ENCODE data around the gene NCOA1.
"Not testable (repeated sequence)": the region's sequence is repeated elsewhere in the genome, so short reads cannot be mapped to it uniquely, and the experiment has no call there.

The NCOA1 gene

DNA sequence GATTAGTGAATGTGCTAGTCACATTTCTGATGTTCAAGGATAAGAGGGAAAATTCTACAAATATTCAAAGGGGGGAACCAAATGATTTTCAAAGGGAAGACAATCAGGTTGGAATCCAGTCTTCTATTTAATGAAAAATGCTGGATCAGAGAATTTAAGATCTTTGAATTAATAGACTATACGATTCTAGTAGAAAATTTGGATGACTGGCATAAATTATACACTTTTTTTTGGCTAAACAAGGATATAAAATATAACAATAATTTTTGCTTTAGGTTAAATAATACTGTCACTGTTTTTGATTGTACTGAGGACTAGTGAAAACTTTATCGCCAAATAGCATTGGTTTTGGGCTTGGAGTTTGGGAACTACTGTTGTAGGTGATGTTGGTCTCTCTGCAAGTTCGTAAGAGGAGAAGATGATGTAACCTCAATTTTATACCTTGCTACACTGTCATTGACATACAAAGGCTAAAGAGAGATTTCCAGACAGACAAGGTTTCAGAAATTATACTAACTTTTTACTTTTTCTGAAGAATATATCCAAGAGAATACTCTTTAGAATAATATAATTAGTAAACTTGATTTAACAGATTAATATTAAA is 51.3 kb downstream of the NCOA1 start:
- no peak for DNase-seq

DNA sequence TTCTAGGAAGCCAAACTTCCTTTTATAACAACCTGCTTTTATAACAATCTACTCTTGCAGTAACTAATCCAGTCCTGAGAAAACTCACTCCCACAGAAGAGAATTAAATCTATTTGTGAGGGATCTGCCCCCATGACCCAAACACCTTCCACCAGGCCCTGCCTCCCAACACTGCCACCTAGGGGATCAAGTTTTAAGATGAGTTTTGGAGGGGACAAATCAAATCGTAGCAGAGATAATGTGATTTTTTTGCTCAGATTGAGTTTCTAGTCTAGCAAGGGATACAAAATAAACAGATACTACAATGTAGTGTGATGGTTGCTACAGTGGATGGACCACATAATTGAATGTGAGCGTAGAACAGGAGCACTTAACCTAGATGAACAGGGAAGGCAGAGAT is 52.2 kb downstream of the NCOA1 start:
- DNase-seq, result no peak

GRCh38 chr2:24544456-24545115 is 53.5 kb downstream of the NCOA1 start:
- no peak for DNase-seq

GRCh38 chr2:24546669-24547068 is 55.6 kb downstream of the NCOA1 start:
- DNase-seq, result no peak

GRCh38 chr2:24548058-24548457 is 57.0 kb downstream of the NCOA1 start:
- no peak for DNase-seq

DNA sequence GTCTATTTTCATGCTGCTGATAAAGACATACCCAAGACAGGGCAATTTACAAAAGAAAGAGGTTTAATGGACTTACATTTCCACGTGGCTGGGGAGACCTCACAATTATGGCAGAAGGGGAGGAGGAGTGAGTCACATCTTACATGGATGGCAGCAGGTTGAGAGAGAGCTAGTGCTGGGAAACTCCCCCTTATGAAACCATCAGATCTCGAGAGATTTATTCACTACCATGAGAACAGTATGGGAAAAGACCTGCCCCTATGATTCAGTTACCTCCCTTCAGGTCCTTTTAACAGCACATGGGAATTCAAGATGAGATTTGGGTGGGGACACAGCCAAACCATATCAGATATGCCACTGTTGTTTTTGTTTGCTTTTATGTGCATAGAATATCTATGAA is 59.2 kb downstream of the NCOA1 start:
- not testable (repeated sequence) for DNase-seq

GRCh38 chr2:24551016-24551415 is 60.0 kb downstream of the NCOA1 start:
- no peak for DNase-seq

DNA sequence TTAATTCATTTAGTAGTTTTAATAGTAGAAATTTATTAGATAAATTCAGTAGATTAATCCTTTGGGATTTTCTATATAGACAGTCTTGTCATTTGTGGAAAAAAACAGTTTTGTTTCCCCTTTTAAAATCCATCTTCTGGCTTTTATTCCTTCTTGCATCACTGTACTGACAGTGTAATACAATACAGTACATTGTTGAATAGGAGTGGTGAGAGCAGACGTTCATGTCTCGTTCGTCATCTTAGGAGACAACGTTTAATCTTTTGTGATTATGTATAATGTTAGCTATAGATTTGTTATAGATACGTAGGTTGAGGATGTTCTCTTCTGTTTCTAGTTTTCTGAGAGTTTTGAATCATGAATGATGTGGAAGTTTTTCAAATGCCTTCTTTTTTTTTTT is 61.8 kb downstream of the NCOA1 start:
- no peak for DNase-seq

GRCh38 chr2:24558781-24559472 is 67.9 kb downstream of the NCOA1 start:
- no peak for DNase-seq

DNA sequence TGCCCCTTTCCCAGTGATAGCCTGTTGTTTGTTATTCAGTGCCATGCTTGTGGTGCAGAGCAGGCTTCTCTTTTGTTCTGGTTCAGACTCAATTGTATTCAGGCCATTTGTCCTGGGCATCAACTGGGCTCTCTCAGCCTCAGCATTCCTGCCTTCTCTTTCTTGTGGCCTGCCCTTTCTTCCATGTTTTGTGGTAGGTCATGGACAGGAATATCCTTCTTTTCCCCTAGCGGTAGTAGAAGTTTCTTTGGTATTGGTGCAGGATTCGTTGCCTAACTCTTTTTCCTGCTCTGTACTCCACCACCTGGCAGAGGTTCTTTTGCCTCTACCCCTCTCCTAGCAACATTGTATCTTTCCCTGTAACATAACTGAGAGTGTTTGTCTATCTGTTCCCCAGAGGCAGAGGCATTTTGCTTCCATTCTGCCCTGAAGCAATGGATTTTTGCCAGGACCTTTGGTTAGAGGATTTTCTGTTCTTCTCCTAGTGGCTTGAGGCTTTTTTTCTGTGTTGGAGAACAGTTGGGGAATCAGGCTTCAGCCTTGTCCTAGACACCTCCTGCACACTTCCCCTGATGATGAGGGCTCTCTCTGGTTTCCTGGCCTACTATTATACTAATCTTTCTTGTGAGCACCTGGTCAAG is 68.5 kb downstream of the NCOA1 start:
- no peak for DNase-seq

- no peak for DNase-seq
These were observed 74.5 kb downstream of the NCOA1 start for GRCh38 chr2:24565537-24565936.

DNA sequence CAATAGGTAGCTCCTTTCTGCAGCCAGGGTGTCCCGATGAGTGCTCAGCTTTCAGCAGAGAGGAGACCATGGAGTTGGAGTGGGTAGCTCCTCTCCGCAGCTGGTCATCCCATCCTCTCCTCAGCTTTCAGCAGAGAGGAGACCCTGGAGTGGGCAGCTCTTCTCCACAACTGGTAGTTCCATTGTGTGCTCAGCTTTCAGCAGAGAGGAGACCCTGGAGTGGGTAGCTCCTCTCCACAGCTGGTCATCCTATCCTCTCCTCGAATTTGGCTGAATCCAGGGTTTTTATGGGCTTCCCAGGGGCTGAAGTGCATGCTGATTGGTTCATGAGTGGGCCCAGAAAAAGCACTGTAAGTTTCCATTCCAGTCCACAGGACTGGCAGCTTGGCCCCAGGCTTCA is 75.2 kb downstream of the NCOA1 start:
- no peak for DNase-seq

DNA sequence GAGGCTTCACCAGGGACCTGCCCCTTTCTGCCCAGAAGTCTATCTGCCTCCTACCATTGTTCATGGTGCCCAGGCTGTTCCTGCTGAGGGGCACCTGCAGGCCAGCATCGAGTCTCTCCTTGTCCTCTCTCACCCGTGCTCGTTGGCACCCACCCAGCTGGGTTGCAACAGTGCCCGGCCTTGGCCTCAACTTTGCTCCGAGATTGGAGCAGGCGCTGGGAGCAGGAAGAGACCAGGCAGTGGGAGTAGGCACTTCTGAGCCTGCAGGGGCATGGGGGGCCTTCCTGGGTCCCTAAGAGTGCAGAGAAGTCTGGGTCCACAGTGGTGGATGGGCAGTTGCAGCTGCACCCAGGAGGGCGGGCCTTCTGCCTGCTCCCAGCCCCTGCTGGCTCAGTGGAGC is 75.6 kb downstream of the NCOA1 start:
- no peak for DNase-seq

GRCh38 chr2:24568551-24568950 is 77.5 kb downstream of the NCOA1 start:
- no peak for DNase-seq

DNA sequence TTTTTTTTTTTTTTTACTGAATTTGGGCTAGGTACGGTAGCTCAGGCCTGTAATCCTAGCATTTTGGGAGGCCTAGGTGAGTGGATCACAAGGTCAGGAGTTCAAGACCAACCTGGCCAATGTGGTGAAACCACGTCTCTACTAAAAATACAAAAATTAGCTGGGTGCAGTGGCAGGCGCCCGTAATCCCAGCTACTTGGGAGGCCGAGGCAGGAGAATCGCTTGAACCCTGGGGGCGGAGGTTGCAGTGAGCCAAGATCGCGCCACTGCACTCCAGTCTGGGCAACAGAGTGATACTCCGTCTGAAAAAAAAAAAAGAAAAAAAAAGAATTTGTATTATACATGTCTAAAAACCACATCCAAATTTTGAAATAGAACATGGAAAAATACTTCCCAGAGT is 78.5 kb downstream of the NCOA1 start:
- not testable (repeated sequence) for DNase-seq

- DNase-seq, result no peak
These were observed 79.2 kb downstream of the NCOA1 start for GRCh38 chr2:24570225-24570624.

- no peak for DNase-seq
These were observed 80.9 kb downstream of the NCOA1 start for GRCh38 chr2:24571828-24572442.

DNA sequence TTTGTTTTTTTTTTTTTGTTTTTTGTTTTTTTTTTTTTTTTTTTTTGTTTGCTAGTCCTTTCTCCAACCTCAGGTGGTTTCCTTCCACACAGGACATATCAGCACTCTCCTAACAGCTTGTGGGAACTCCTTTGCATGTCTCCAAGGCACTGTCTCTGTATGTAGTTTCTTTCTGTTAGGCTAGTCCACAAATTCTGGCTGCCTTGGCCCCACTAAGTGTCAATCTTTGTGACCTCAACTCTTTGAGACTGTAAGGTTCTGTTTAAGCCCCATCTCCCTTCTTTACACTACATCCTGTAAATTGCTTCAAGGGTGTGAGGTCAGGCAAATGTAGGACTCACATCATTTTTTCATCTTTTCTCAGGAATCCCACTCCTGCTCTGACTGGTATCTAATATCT is 85.1 kb downstream of the NCOA1 start:
- DNase-seq, result no peak

DNA sequence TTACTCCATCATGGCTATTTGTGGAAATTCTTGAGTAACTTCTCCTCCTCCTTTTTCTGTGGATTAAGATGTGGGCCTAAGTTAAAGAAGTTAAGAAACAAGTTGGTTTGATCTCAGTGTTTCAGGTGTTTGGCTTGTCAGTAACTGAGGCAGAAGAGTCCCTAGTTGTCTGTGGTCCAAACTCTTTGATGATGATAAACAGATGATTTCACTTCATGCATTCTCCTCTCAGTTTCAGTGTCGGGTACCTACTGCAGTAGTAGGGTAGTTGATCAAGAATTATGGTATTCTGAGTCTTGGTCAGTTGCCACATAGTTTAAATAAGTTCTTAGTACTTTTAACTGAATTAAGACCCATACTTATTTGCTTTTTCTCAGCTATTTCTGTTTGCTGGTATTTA is 85.6 kb downstream of the NCOA1 start:
- DNase-seq, result no peak

DNA sequence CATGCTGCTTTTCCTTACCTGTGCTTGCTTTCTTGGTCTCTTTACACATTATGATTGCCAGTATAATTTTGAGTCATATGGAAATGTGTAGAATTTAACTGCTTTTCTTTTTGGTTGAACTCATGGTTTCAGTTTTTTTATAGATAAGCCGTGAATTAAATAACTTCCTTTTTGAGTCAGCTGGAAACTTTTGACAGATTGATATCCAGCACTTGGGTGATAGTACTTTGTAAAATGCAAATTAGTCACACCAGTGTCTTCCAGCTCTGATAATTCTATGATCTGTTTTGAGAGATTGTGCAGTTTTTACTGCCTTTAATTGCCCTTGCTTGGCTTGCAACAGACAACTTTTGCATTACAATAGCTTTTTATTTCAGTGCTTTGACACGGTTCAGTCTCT is 86.4 kb downstream of the NCOA1 start:
- no peak for DNase-seq

DNA sequence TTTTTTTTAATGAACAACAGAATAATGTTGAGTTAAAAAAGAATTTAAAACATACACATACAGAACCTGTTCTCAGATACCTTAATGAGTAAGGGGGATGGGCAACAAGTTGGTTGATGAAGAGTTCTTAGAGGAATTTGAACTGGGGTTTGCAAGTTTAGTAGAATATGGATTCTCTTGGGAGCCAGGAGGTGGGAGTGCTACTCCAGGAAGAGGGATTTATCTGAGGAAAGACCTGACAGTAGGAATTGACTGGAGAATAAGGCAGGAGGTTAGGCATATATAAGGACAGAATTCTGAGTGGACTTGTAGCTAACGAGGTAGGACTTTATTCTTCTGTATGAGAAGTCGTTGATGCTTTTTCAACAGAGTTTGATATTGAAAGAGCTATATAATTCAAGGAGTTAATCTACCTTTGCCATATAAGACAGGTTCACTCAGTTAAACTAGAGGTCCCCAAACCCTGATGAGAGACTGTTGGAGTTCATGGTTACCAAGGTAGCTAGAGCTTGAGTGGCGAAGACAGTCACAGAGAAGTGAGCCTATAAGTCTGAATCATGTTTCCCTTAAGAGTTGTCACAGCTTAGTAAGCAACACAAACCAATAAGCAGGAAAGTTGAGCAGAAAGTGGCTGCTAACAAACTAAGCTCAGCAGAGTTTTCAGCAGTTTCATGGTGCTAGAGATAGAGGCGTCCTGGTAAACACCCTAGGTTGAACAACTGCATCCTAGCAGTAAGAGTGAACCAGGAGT is 88.2 kb downstream of the NCOA1 start:
- no peak for DNase-seq

- no peak for DNase-seq
These were observed 89.5 kb downstream of the NCOA1 start for GRCh38 chr2:24580561-24580960.

DNA sequence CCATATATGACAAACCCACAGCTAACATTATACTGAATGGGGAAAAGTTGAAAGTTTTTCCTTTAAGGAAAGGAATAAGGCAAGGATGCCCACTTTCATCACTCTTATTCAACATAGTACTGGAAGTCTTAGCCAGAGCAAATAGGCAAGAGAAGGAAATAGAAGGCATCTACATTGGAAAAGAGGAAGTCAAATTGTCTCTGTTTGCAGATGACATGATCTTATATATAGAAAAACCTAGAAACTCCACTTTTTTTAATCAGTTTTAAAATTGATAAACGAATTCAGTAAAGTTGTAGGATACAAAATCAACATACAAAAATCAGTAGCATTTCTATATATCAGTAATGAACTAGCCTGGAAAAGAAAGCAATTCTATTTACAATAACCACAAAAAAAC is 90.9 kb downstream of the NCOA1 start:
- not testable (repeated sequence) for DNase-seq
